Right lobe of liver (tissue), 4 donors: Measurements from ENCODE around the gene ARHGAP15.

Experiments used
- CTCF ChIP-seq, 4 donors: fragments of 200-600 bp in 3 of 4; fragments of 450-650 bp in 1 of 4; IDR thresholded peaks; one replicate each; pipeline versions ENCODE4 v1.5.1 to v1.8.0; 2016 to 2022; ENCODE audit warnings: antibody characterized with exemption in 4 of 4, mild to moderate bottlenecking in 2 of 4
- POLR2A ChIP-seq: fragments of 450-650 bp; IDR thresholded peaks from one replicate; pipeline ENCODE4 v1.6.1; 2017; ENCODE audit warnings: antibody characterized with exemption, mild to moderate bottlenecking
- donor health status: DM: no; HTN: no; CAD: no.
- donor health status: DM: no; HTN: no; CAD: no.
- donor health status: DM: no; HTN: yes; CAD: no.

GRCh38 chr2:143125717-143126116 lies 3.5 kb upstream of the ARHGAP15 start:
- TF ChIP-seq POLR2A (no peak), CTCF (IDR thresholded peaks at IDR 0.05) (no peak)
